ENCODE measurements around the gene CD99. TPM values are rescaled to one million over a fixed set of nuclear protein-coding genes. Genes with fewer than 3 reads are reported as not detected.
"Not testable (repeated sequence)": the region's sequence is repeated elsewhere in the genome, so short reads cannot be mapped to it uniquely, and the experiment has no call there.

Gene CD99
- total RNA-seq, 2 donors from 2014 or later, result 157 to 231 TPM

- peaks cover 25% of the 10 kb centered on the region for H3K27me3 Mint-ChIP-seq
- no peak overlapping the region for H3K4me3 Mint-ChIP-seq
- H3K9me3 Mint-ChIP-seq, result peaks cover 10% of the 10 kb centered on the region
- H3K36me3 Mint-ChIP-seq (ENCODE audit: low read depth), result no peaks in the 10 kb centered on the region
- H3K27ac Mint-ChIP-seq, result no peak overlapping the region
- no peak for ATAC-seq (replicated peaks)
- no peaks in the 10 kb centered on the region for H3K4me1 Mint-ChIP-seq
Observed at GRCh38 chrX:2774776-2775175, 83.7 kb downstream of the CD99 start.

- H3K9me3 Mint-ChIP-seq; H3K27ac Mint-ChIP-seq; H3K4me1 Mint-ChIP-seq; ATAC-seq (replicated peaks); H3K4me3 Mint-ChIP-seq; H3K27me3 Mint-ChIP-seq; H3K36me3 Mint-ChIP-seq (ENCODE audit: low read depth): not testable (repeated sequence)
Observed at GRCh38 chrX:2780472-2781225, 89.6 kb downstream of the CD99 start.

DNA sequence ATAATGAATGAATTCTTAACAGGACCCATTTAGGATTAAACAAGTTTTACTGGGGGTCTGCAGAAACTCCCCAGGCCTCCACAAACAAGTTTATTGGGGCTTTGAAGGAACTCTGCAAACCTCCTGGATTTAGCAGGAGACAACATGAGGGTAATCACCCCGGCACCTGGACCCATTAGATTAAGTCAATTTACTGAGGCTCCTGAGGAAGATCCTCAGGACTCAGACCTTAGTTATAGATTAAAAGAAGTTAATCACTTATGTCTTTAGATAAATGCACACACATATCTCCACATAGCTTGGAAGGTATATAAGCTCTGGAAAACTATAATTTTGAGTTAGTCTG lies 90.1 kb downstream of the CD99 start:
- H3K9me3 Mint-ChIP-seq, result no peaks in the 10 kb centered on the region

GRCh38 chrX:2781698-2782097 lies 90.6 kb downstream of the CD99 start:
- Mint-ChIP-seq H3K36me3 (ENCODE audit: low read depth) (no peaks in the 10 kb centered on the region), H3K9me3 (no peaks in the 10 kb centered on the region), H3K4me3 (no peak overlapping the region), H3K27me3 (peaks cover 4% of the 10 kb centered on the region), H3K27ac (no peak overlapping the region), H3K4me1 (no peaks in the 10 kb centered on the region)
- no peak for ATAC-seq (replicated peaks)

More for the DNA sequence above, 90.1 kb downstream of the CD99 start:
- no peak for ATAC-seq (replicated peaks)
- H3K4me1 Mint-ChIP-seq, result no peaks in the 10 kb centered on the region
- H3K36me3 Mint-ChIP-seq (ENCODE audit: low read depth), result no peaks in the 10 kb centered on the region
- H3K4me3 Mint-ChIP-seq, result no peak overlapping the region
- H3K27ac Mint-ChIP-seq, result no peak overlapping the region
- H3K27me3 Mint-ChIP-seq, result peaks cover 4% of the 10 kb centered on the region

- no peaks in the 10 kb centered on the region for H3K4me1 Mint-ChIP-seq
- H3K9me3 Mint-ChIP-seq, result no peaks in the 10 kb centered on the region
- H3K27me3 Mint-ChIP-seq, result peaks cover under 1% of the 10 kb centered on the region
- ATAC-seq (replicated peaks), result no peak
- no peak overlapping the region for H3K27ac Mint-ChIP-seq
- no peak overlapping the region for H3K4me3 Mint-ChIP-seq
- H3K36me3 Mint-ChIP-seq (ENCODE audit: low read depth), result no peaks in the 10 kb centered on the region
Observed at GRCh38 chrX:2782171-2782570, 91.1 kb downstream of the CD99 start.

DNA sequence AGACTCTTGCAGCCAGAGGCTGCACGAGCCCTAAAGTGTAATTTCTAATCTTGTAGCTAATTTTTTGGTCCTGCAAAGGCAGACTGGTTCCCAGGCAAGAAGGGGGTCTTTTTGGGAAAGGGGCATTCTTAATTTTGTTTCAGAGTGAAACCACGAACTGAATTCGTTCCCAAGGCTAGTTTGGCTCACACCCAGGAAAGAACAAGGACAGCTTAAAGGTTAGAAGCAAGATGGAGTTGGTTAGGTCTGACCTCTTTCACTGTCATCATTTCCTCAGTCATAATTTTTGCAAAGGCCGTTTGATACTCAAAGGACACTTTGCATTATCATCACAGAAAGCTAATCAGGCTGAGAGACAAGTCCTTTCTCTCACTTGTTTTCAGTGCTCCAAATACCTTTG lies 91.7 kb downstream of the CD99 start:
- H3K4me3 Mint-ChIP-seq, result no peak overlapping the region
- H3K36me3 Mint-ChIP-seq (ENCODE audit: low read depth), result no peaks in the 10 kb centered on the region
- no peak overlapping the region for H3K27ac Mint-ChIP-seq
- no peak for ATAC-seq (replicated peaks)
- no peaks in the 10 kb centered on the region for H3K9me3 Mint-ChIP-seq
- no peaks in the 10 kb centered on the region for H3K4me1 Mint-ChIP-seq
- H3K27me3 Mint-ChIP-seq, result no peaks in the 10 kb centered on the region

DNA sequence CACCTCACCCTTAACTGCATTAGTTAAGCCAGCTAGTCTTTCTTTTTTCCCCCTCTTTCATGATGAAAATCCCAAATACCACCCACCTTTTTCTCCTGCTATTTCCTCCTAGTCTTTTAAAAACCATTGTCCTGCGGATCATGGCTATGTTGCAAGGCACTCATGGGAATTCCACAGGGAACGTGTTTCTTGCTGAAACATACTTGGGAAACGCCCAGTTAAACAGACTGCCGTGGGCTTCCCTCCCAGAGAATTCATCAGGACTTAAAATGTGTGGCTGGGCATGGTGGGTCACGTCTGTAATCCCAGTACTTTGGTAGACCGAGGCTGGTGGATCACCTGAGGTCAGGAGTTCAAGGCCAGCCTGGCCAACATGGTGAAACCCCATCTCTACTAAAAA lies 92.9 kb downstream of the CD99 start:
- H3K4me3 Mint-ChIP-seq, result no peak overlapping the region

GRCh38 chrX:2785538-2785937 lies 94.4 kb downstream of the CD99 start:
- peaks cover 4% of the 10 kb centered on the region for H3K27me3 Mint-ChIP-seq
- no peaks in the 10 kb centered on the region for H3K9me3 Mint-ChIP-seq
- no peak overlapping the region for H3K4me3 Mint-ChIP-seq

More for the DNA sequence above, 92.9 kb downstream of the CD99 start:
- ATAC-seq (replicated peaks), result no peak
- Mint-ChIP-seq H3K27ac (no peak overlapping the region), H3K36me3 (ENCODE audit: low read depth) (no peaks in the 10 kb centered on the region), H3K27me3 (peaks cover 4% of the 10 kb centered on the region), H3K4me1 (no peaks in the 10 kb centered on the region), H3K9me3 (no peaks in the 10 kb centered on the region)

GRCh38 chrX:2788980-2789379 lies 97.9 kb downstream of the CD99 start:
- H3K27ac Mint-ChIP-seq, result no peak overlapping the region
- H3K36me3 Mint-ChIP-seq (ENCODE audit: low read depth), result no peaks in the 10 kb centered on the region
- peaks cover 8% of the 10 kb centered on the region for H3K27me3 Mint-ChIP-seq
- no peaks in the 10 kb centered on the region for H3K4me1 Mint-ChIP-seq
- H3K9me3 Mint-ChIP-seq, result no peaks in the 10 kb centered on the region
- no peak for ATAC-seq (replicated peaks)
- H3K4me3 Mint-ChIP-seq, result no peak overlapping the region

More at GRCh38 chrX:2785538-2785937, 94.4 kb downstream of the CD99 start:
- Mint-ChIP-seq H3K4me1 (no peaks in the 10 kb centered on the region), H3K27ac (no peak overlapping the region), H3K36me3 (ENCODE audit: low read depth) (no peaks in the 10 kb centered on the region)
- ATAC-seq (replicated peaks), result no peak

DNA sequence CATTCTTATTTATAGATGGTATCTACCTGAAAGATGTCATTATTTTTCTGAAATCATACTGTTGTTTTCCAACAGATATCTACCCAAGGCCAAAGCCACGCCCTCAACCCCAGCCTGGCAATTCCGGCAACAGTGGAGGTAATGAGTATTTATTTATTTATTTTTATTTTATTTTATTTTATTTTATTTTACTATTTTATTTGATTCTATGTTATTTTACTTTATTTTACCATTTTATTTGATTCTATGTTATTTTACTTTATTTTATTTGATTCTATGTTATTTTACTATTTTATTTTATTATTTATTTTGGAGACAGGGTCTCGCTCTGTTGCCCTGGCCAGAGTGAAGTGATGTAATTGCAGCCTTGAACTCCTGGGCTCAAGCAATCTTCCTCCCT lies 98.5 kb downstream of the CD99 start:
- no peaks in the 10 kb centered on the region for H3K9me3 Mint-ChIP-seq
- H3K27me3 Mint-ChIP-seq, result peaks cover 8% of the 10 kb centered on the region
- H3K36me3 Mint-ChIP-seq (ENCODE audit: low read depth), result no peaks in the 10 kb centered on the region
- H3K27ac Mint-ChIP-seq, result no peak overlapping the region
- no peak for ATAC-seq (replicated peaks)
- no peak overlapping the region for H3K4me3 Mint-ChIP-seq
- H3K4me1 Mint-ChIP-seq, result no peaks in the 10 kb centered on the region

Other genes with a start within 250 kb of the CD99 start
- gene DHRSX, start 190.3 kb upstream of the CD99 start, total RNA-seq, result 10 to 100 TPM; 19.6 to 21.6 TPM
- 10 to 100 TPM; 27.4 to 37.6 TPM for gene ZBED1, start 190.3 kb upstream of the CD99 start, total RNA-seq
- under 1 TPM in 1 of 2 donors, not detected in 1; 0.34 TPM for gene XG, start 60.7 kb downstream of the CD99 start, total RNA-seq
- not detected for gene GYG2, start 137.6 kb downstream of the CD99 start, total RNA-seq
- 1 to 10 TPM; 1.8 to 2.5 TPM for gene ARSD, start 238.0 kb downstream of the CD99 start, total RNA-seq

All from activated T-helper 17 cell treated with anti-CD3 and anti-CD28 coated beads, Interleukin-2, amount 50 U/mL, for 72 hours (primary cell).